Stomach smooth muscle (tissue), 2 donors: ENCODE measurements around the gene OR13C8.
"Not testable (repeated sequence)": the region's sequence is repeated elsewhere in the genome, so short reads cannot be mapped to it uniquely, and the experiment has no call there.

ENCODE experiments used
- H3K27ac ChIP-seq: one replicate; pipeline ENCODE4 v1.7.0; 2013; ENCODE audit warnings: mild to moderate bottlenecking, low read length, inconsistent platforms
- H3K27me3 ChIP-seq, 2 donors: one replicate each; pipeline ENCODE4 v1.7.0; 2013; ENCODE audit warnings: low read length in 2 of 2; ENCODE audit not compliant: insufficient read depth in 2 of 2, control insufficient read depth in 1 of 2
- H3K36me3 ChIP-seq, 2 donors: one replicate each; pipeline ENCODE4 v1.7.0; 2013; ENCODE audit warnings: low read length in 2 of 2; ENCODE audit not compliant: control insufficient read depth in 2 of 2, insufficient read depth in 2 of 2
- H3K4me1 ChIP-seq: one replicate; pipeline ENCODE4 v1.7.0; 2013; ENCODE audit warnings: low read length; ENCODE audit not compliant: control insufficient read depth, insufficient read depth
- H3K4me3 ChIP-seq, 2 donors: one replicate each; pipeline ENCODE4 v1.7.0; 2013; ENCODE audit warnings: low read length in 2 of 2
- H3K9ac ChIP-seq, 2 donors: one replicate each; pipeline ENCODE4 v1.7.0; 2013; ENCODE audit warnings: low read length in 2 of 2, mild to moderate bottlenecking in 1 of 2
- H3K9me3 ChIP-seq, 2 donors: one replicate each; pipeline ENCODE4 v1.7.0; 2013; ENCODE audit warnings: low read length in 2 of 2; ENCODE audit not compliant: control insufficient read depth in 2 of 2
- donor health status: healthy.
- donor health status: Pancreatic carcinoma.

OR13C8 gene

DNA sequence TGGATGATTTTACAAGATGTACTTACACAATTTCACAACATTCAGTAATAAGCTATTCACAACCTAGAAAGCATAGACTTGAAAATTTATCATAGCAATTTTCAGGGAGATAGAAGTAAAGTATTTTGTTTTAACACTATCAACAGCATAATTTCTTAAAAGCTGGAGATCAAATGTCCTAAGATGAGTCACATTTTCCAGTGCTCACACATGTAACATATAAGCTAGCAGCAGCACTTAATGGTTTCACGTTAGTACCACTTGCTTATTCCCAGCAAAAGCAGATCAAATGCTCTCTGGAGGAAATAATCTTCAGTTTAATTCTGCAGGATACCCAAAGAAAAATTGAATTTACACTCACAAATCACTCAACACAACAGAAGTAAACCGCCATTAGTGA, 6.5 kb downstream of the OR13C8 start:
- Histone ChIP-seq H3K27me3 (no peaks in the 10 kb centered on the region), H3K9ac (no peak overlapping the region), H3K4me3 (no peak overlapping the region), H3K36me3 (no peaks in the 10 kb centered on the region), H3K27ac (no peak overlapping the region), H3K9me3 (no peaks in the 10 kb centered on the region), H3K4me1 (no peaks in the 10 kb centered on the region)

DNA sequence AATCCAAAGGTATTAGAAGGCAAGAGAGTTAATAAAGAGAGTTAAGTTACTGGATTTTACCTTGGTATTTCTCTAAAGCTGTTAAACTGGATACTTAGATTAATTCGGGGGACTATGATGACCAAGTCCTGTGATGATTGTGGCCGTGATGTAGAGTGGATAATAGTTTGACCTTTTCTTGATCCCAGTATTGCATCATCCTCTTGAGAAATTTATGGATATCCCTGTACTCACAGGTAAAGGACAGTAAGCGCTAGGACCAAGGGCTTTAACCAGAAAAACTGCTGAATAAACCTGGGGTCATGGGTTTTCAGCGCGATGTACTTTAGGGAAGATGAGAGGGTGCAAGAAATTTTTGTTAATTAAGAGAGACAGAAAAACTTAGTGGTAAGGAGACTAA, 8.3 kb downstream of the OR13C8 start:
- Histone ChIP-seq H3K9me3 (no peaks in the 10 kb centered on the region), H3K4me3 (no peak overlapping the region), H3K4me1 (no peaks in the 10 kb centered on the region), H3K27me3 (no peaks in the 10 kb centered on the region), H3K36me3 (no peaks in the 10 kb centered on the region), H3K27ac (no peak overlapping the region), H3K9ac (no peak overlapping the region)

DNA sequence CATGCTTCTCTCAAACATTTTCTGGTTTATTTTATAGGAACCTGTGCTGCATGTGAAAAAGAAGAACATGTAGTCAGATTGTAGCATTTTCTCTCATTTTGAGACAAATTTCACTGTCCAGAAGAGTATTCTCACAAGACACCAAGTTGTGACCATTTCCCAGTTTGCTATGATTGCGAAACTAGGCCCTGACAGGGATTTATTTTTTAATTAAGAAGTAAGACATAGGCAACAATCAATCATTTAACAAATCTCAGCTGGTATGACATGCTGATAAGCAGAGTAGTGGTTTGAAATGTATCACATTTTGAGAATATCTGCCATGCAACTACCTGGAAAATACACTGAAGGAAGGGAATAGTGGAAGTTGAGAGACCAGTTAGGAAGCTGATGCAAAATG, 11.6 kb downstream of the OR13C8 start:
- Histone ChIP-seq H3K9ac (no peak overlapping the region), H3K4me1 (no peaks in the 10 kb centered on the region), H3K9me3 (no peaks in the 10 kb centered on the region), H3K27me3 (no peaks in the 10 kb centered on the region), H3K4me3 (no peak overlapping the region), H3K27ac (no peak overlapping the region), H3K36me3 (no peaks in the 10 kb centered on the region)

DNA sequence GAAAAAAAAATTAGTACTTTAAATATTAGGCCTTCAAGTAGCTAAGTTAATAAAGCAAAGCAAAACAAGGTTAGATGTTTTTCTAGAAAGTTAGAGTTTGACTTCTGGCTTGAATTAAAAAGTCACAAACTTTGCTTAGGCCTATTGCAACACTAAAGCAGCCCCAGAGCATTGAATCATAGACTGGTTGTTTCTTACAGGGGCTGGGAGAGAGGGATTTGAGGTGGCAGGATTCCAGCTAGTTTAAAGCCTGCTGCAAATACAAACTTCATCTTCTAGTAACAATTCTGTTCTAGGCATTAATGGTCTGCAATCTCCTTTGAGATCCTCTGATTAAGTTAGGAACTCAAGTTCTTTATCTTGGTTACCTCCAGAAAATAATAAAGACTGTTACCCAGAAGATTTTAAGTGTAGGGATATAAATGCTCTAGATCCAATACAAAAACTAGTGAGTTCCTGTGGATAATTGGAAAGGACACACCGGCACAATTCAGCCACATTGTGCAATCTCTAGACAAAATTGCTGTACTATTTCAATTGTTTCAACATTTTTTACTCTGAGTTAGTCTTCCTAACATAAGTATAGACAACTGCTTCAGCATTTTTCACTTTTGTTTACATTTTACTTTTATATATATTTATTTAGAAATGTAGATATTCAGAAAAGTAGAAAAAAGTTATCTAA, 17.7 kb downstream of the OR13C8 start:
- H3K4me3 ChIP-seq, result no peak overlapping the region
- H3K27ac ChIP-seq, result no peak overlapping the region
- H3K9ac ChIP-seq, result no peak overlapping the region
- H3K36me3 ChIP-seq, result no peaks in the 10 kb centered on the region
- H3K9me3 ChIP-seq, result no peaks in the 10 kb centered on the region
- no peaks in the 10 kb centered on the region for H3K27me3 ChIP-seq
- no peaks in the 10 kb centered on the region for H3K4me1 ChIP-seq

DNA sequence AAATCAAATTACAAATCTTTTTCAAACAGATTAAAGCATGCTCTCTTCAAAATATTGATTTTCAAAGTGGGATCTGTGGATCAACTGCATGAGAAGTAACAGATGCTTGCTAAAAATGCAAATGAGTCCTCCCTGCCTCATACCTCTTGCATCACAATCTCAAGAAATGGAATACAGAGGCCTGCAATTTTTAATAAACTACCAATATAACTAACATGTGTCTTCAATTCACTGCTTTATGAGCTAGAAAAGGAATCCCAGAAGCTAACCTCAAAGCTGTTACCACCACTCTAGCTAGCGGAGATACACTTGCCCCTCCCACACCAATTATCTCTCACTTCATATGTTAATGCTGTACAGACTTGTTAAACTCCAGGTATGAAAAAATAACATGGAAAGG, 20.7 kb downstream of the OR13C8 start:
- no peaks in the 10 kb centered on the region for H3K27me3 ChIP-seq
- no peak overlapping the region for H3K9ac ChIP-seq
- no peaks in the 10 kb centered on the region for H3K36me3 ChIP-seq
- no peak overlapping the region for H3K27ac ChIP-seq
- no peak overlapping the region for H3K4me3 ChIP-seq
- H3K4me1 ChIP-seq, result no peaks in the 10 kb centered on the region
- H3K9me3 ChIP-seq, result peaks cover 0 to 3% of the 10 kb centered on the region in 2 donors

DNA sequence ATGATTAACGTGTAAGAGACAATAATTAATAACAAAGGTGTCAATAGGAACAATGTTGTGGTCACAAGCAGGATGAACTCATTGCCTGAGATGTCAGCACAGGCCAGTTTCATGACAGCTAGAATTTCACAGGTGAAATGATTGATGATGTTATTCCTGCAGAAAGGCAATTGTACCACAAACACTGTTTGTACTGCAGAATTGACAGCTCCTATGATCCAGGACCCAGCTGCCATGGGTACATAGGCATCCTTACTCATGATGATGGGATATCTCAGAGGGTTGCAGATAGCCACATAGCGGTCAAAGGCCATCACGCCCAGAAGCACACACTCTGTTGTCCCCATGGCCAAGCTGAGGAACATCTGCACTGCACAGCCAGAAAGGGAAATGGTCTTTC, 29.8 kb downstream of the OR13C8 start:
- H3K9ac ChIP-seq, H3K36me3 ChIP-seq, H3K27ac ChIP-seq, H3K9me3 ChIP-seq, H3K27me3 ChIP-seq, H3K4me3 ChIP-seq, H3K4me1 ChIP-seq: not testable (repeated sequence)

DNA sequence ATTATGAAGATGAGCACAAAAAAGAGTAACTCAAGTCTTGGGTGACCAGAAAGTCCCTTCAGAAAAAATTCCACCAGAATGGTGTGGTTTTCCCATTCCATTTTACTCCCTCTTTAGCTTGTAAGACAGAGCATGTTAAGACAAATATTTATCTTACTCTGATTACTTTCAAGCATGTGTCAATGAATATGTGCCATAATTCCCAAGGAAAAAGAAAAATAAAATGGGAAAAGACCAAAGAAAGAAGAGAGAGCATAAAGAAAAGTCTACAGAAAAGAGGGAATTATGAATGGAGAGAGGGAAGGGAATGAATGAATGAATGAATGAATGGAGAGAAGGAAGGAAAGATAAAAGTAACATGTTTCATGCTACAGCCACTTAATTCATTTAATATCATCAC, 30.3 kb downstream of the OR13C8 start, which contains the start of gene OR13C5:
OR13C5 (minus strand) TSS at position 101 of the 400 bp plus-strand sequence; CDS start at position 101, 0 bp downstream.
- not testable (repeated sequence) for H3K4me3 ChIP-seq, H3K4me1 ChIP-seq, H3K36me3 ChIP-seq, H3K27me3 ChIP-seq, H3K9me3 ChIP-seq, H3K9ac ChIP-seq, H3K27ac ChIP-seq

DNA sequence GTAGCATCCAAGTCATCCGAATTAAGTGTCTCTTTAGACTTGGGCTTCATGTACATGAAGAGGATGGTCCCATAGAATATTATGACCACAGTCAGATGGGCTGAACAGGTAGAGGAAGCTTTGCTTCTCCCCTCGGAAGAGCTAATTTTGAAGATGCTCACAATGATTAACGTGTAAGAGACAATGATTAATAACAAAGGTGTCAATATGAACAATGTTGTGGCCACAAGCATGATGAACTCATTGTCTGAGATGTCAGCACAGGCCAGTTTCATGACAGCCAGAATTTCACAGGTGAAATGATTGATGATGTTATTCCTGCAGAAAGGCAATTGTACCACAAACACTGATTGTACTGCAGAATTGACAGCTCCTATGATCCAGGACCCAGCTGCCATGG, 35.8 kb downstream of the OR13C8 start:
- no peaks in the 10 kb centered on the region for H3K27me3 ChIP-seq
- no peak overlapping the region for H3K4me3 ChIP-seq
- H3K4me1 ChIP-seq, result no peaks in the 10 kb centered on the region
- H3K9me3 ChIP-seq, result no peaks in the 10 kb centered on the region
- H3K9ac ChIP-seq, result no peak overlapping the region
- H3K36me3 ChIP-seq, result no peaks in the 10 kb centered on the region
- H3K27ac ChIP-seq, result no peak overlapping the region

DNA sequence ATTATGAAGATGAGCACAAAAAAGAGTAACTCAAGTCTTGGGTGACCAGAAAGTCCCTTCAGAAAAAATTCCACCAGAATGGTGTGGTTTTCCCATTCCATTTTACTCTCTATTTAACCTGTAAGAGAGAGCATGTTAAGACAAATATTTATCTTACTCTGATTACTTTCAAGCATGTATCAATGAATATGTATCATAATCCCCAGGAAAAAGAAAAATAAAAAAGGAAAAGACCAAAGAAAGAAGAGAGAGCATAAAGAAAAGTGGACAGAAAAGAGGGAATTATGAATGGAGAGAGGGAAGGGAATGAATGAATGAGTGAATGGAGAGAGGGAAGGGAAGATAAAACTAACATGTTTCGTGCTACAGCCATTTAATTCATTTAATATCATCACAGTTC, 36.6 kb downstream of the OR13C8 start, which contains the start of gene OR13C2:
OR13C2 (minus strand) TSS at position 101 of the 400 bp plus-strand sequence; CDS start at position 101, 0 bp downstream.
- not testable (repeated sequence) for H3K27me3 ChIP-seq, H3K4me3 ChIP-seq, H3K4me1 ChIP-seq, H3K27ac ChIP-seq, H3K9me3 ChIP-seq, H3K36me3 ChIP-seq, H3K9ac ChIP-seq

DNA sequence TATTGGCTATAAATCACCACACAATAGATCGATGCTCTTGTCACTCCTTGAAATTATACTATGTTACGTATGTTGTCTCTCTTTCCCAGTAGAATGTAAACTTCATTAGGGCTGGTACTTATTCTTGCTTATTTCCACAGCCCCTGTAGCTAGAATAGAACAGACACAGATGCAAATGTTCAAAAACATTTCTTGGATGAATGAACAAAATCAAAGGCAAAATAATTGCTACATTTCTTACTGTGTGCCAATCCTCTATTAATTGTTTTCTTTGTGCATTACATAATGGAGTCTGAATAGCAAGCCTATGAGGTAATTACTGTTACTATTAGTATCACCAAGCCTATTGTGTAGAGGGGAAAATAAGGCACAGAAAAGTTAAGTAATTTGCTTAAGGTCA, 37.2 kb downstream of the OR13C8 start:
- H3K9me3 ChIP-seq, result no peaks in the 10 kb centered on the region
- H3K27me3 ChIP-seq, result no peaks in the 10 kb centered on the region
- H3K4me1 ChIP-seq, result no peaks in the 10 kb centered on the region
- H3K36me3 ChIP-seq, result no peaks in the 10 kb centered on the region
- H3K27ac ChIP-seq, result no peak overlapping the region
- H3K4me3 ChIP-seq, result no peak overlapping the region
- no peak overlapping the region for H3K9ac ChIP-seq

DNA sequence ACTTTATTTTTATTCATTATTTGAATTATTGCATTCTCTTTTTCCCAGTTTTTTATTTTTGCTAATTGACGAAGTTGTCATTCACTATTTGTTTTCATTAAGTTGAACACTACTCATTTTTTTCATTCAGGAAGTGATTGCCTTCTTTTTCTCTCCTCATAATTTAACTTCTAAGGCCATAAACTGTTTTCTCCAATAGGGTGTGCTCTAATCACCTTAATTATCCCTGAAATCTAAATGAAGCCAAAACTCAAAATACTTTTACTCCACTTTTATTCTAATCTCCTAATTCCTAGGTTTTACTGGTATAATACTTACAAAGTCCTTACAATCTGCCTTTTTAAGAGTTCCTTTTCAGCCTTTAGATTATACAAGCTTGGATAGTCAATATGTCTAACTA, 39.4 kb downstream of the OR13C8 start:
- Histone ChIP-seq H3K9ac (no peak overlapping the region), H3K27ac (no peak overlapping the region), H3K4me1 (no peaks in the 10 kb centered on the region), H3K9me3 (no peaks in the 10 kb centered on the region), H3K36me3 (no peaks in the 10 kb centered on the region), H3K27me3 (no peaks in the 10 kb centered on the region), H3K4me3 (no peak overlapping the region)
